B cell (primary cell): ENCODE data around the gene HTRA2. TPM values are rescaled to one million over a fixed set of nuclear protein-coding genes. Genes with fewer than 3 reads are reported as not detected.

Experiments
- ATAC-seq: fragments of 200-7000 bp; cut with Tn5 transposase; one replicate; pipeline ENCODE4 v1.10.0; 2021; ENCODE audit warnings: low read depth, mild to moderate bottlenecking, moderate number of reproducible peaks, moderate library complexity
- CTCF ChIA-PET: fragments of 350-600 bp; sonication (Branson Sonifier 250); formaldehyde crosslinking; loops from one replicate; lab custom pipeline; 2021; ENCODE audit warnings: antibody characterized with exemption, inconsistent platforms; lab: Charles Lee
- POLR2A ChIA-PET: fragments of 350-600 bp; sonication (Branson Sonifier 250); formaldehyde crosslinking; loops from one replicate; lab custom pipeline; 2021; ENCODE audit warnings: antibody characterized with exemption; lab: Charles Lee
- DNase-seq: peaks from one replicate; pipeline ENCODE4 v3.0.0; 2013
- H2AFZ ChIP-seq: 2 replicates; pipeline ENCODE4 v1.6.1; 2012; ENCODE audit warnings: mild to moderate bottlenecking, low read depth, low read length; ENCODE audit not compliant: insufficient read depth, poor library complexity, severe bottlenecking
- H3K27ac ChIP-seq, 2 donors: 1 replicate in 1 of 2; 2 replicates in 1 of 2; pipeline ENCODE4 v1.5.1; 2012 to 2013; ENCODE audit warnings: low read length in 2 of 2, mild to moderate bottlenecking in 2 of 2, moderate library complexity in 1 of 2
- H3K27me3 ChIP-seq, 4 experiments: fragments of 200-600 bp in 1 of 4; sonication (generic) in 1 of 4; replicated peaks in 1 of 4; 1 replicate in 2 of 4; 2 replicates in 2 of 4; pipeline versions ENCODE4 v1.6.1 to v1.7.0; 2013 to 2016; ENCODE audit warnings: low read length in 3 of 4, mild to moderate bottlenecking in 2 of 4, mixed read lengths in 1 of 4, moderate library complexity in 1 of 4; ENCODE audit not compliant: insufficient read depth in 4 of 4, control insufficient read depth in 3 of 4; ENCODE audit errors: control extremely low read depth in 1 of 4
- H3K36me3 ChIP-seq, 2 experiments: replicated peaks in 1 of 2; 1 replicate in 1 of 2; 2 replicates in 1 of 2; pipeline versions ENCODE4 v1.6.1 to v1.7.1; 2013; ENCODE audit warnings: low read length in 1 of 2; ENCODE audit not compliant: insufficient read depth in 2 of 2, control insufficient read depth in 1 of 2; ENCODE audit errors: control extremely low read depth in 1 of 2, extremely low read depth in 1 of 2
- H3K4me1 ChIP-seq, 2 donors: fragments of 200-600 bp in 1 of 2; sonication (generic) in 1 of 2; 1 replicate in 1 of 2; 2 replicates in 1 of 2; pipeline versions ENCODE4 v1.5.1 to v1.6.1; 2013 to 2017; ENCODE audit warnings: low read length in 2 of 2; ENCODE audit not compliant: control insufficient read depth in 2 of 2, insufficient read depth in 2 of 2
- H3K4me2 ChIP-seq: replicated peaks from 2 replicates; pipeline ENCODE3; 2012; ENCODE audit warnings: mild to moderate bottlenecking, low read depth, low read length; ENCODE audit not compliant: poor library complexity, severe bottlenecking
- H3K4me3 ChIP-seq, 5 experiments: fragments of 200-600 bp in 1 of 5; sonication (generic) in 1 of 5; 1 replicate in 3 of 5; 2 replicates in 2 of 5; pipeline versions ENCODE4 v1.5.1 to v1.7.0; 2011 to 2016; ENCODE audit warnings: low read length in 4 of 5, mild to moderate bottlenecking in 4 of 5, low read depth in 2 of 5, control low read depth in 1 of 5, moderate library complexity in 1 of 5; ENCODE audit not compliant: insufficient read depth in 1 of 5; ENCODE audit errors: control extremely low read depth in 1 of 5, extremely low read depth in 1 of 5
- H3K79me2 ChIP-seq: fragments of 200-600 bp; sonication (generic); one replicate; pipeline ENCODE4 v1.6.0; 2016; ENCODE audit warnings: low read length; ENCODE audit not compliant: control insufficient read depth, insufficient read depth
- H3K9ac ChIP-seq: fragments of 200-600 bp; sonication (generic); 2 replicates; pipeline ENCODE4 v1.6.1; 2017; ENCODE audit warnings: mild to moderate bottlenecking, low read length, moderate library complexity
- H3K9me3 ChIP-seq, 3 donors: one replicate each; pipeline versions ENCODE4 v1.6.1 to v1.7.1; 2013; ENCODE audit warnings: low read length in 2 of 3; ENCODE audit not compliant: control insufficient read depth in 2 of 3, insufficient read depth in 1 of 3; ENCODE audit errors: control extremely low read depth in 1 of 3
- H4K20me1 ChIP-seq: 2 replicates; pipeline ENCODE4 v1.6.0; 2012; ENCODE audit warnings: mild to moderate bottlenecking, low read length; ENCODE audit not compliant: insufficient read depth, control insufficient read depth, poor library complexity, severe bottlenecking
- H3K27ac Mint-ChIP-seq: one replicate; pipeline ENCODE4 v1.8.0; 2021; ENCODE audit warnings: mixed read lengths
- H3K27me3 Mint-ChIP-seq: one replicate; pipeline ENCODE4 v1.8.0; 2021; ENCODE audit warnings: mixed read lengths
- H3K4me1 Mint-ChIP-seq: one replicate; pipeline ENCODE4 v1.8.0; 2021; ENCODE audit warnings: mixed read lengths
- H3K4me3 Mint-ChIP-seq: one replicate; pipeline ENCODE4 v1.8.0; 2021; ENCODE audit warnings: mixed read lengths
- H3K9me3 Mint-ChIP-seq: one replicate; pipeline ENCODE4 v1.8.0; 2022; ENCODE audit warnings: mixed read lengths; ENCODE audit not compliant: insufficient read depth
- CTCF ChIP-seq: fragments of 200-600 bp; IDR thresholded peaks from one replicate; pipeline ENCODE4 v1.8.0; 2022; ENCODE audit warnings: antibody characterized with exemption, mild to moderate bottlenecking
- EZH2 ChIP-seq: IDR thresholded peaks from 2 replicates; pipeline ENCODE4 v1.6.1; 2012; ENCODE audit warnings: borderline replicate concordance, low read depth, mild to moderate bottlenecking, moderate library complexity, low read length; ENCODE audit not compliant: insufficient read depth, poor library complexity, severe bottlenecking
- WGBS: methylation state at CpG from one replicate; pipeline ENCODE4 v1.1.5; 2013; ENCODE audit warnings: missing lambda C conversion rate; ENCODE audit not compliant: insufficient coverage; 5-methylcytosine and 5-hydroxymethylcytosine counted together
- intact Hi-C: fragments of 100-400 bp; cut with micrococcal nuclease; formaldehyde crosslinking; loops from one replicate; pipeline ENCODE4 v1.10.0; 2022
- polyA plus RNA-seq: library from polyadenylated mRNA; depleted of rRNA; stranded (reverse); fragments of >200 nt; gene quantifications from 2 replicates; pipeline ENCODE4 v1.2.3, GENCODE V29; 2012
- total RNA-seq, 2 donors: library from RNA; stranded (reverse); fragments of 120-200 nt in 1 of 2; gene quantifications; 1 replicate in 1 of 2; 2 replicates in 1 of 2; pipeline versions ENCODE4 v1.2.3 to v1.2.4, GENCODE V29; 2013 to 2022

Gene HTRA2
- total and polyA plus RNA-seq, 2 donors (not counting 1 experiment from before 2014, with no cell fraction given), result 52.8 to 111 TPM

GRCh38 chr2:74555610-74556103 is 25.9 kb downstream of the HTRA2 start:
- Histone ChIP-seq H3K9ac (peak overlapping the region; percentile 96), H3K36me3 (peaks cover 0 to 15% of the 10 kb centered on the region in 2 experiments), H3K27me3 (peaks cover 0 to 3% (median 0%) of the 10 kb centered on the region in 4 experiments), H3K79me2 (peaks cover 11% of the 10 kb centered on the region), H3K9me3 (no peaks in the 10 kb centered on the region), H2AFZ (peak overlapping the region; percentile 97), H3K4me3 (peak overlapping the region in 4 of 5 experiments; percentile 73 to 99 (median 91)), H3K4me1 (peaks cover 8 to 32% of the 10 kb centered on the region in 2 donors), H3K4me2 (peak overlapping the region; percentile 97), H4K20me1 (peaks cover 15% of the 10 kb centered on the region), H3K27ac (peak overlapping the region in 1 of 2 donors; percentile 76)
- intact Hi-C loops, result loop anchor here (1.0 to 10.0 kb wide), 3 partner anchors 19 to 161 kb away; partner anchors contain the start of genes CCDC142 and TTC31
- H3K4me1 Mint-ChIP-seq, result peaks cover 20% of the 10 kb centered on the region
- H3K27ac Mint-ChIP-seq, result peak overlapping the region; percentile 94
- TF ChIP-seq CTCF (no peak), EZH2 (no peak)
- ATAC-seq, result no peak
- WGBS, result 64% methylated on average over 15 of the region's 17 CpGs
- ChIA-PET CTCF (interaction anchor here (1.0 to 1.2 kb wide), 2 partner anchors 24 to 32 kb away, joined by 3 read pairs; no protein-coding TSS in a partner anchor), POLR2A (interaction anchor here (0.6 to 1.0 kb wide), 3 partner anchors 9 to 1342 kb away, joined by 3 read pairs; no protein-coding TSS in a partner anchor)
- no peaks in the 10 kb centered on the region for H3K9me3 Mint-ChIP-seq
- DNase-seq, result no peak
- H3K4me3 Mint-ChIP-seq, result peak overlapping the region; percentile 96
- no peaks in the 10 kb centered on the region for H3K27me3 Mint-ChIP-seq

GRCh38 chr2:74556159-74556558 is 26.4 kb downstream of the HTRA2 start:
- peaks cover 20% of the 10 kb centered on the region for H3K4me1 Mint-ChIP-seq
- Histone ChIP-seq H3K27me3 (peaks cover 0 to 3% (median 0%) of the 10 kb centered on the region in 4 experiments), H3K9ac (no peak overlapping the region), H4K20me1 (peaks cover 15% of the 10 kb centered on the region), H2AFZ (no peak overlapping the region), H3K79me2 (peaks cover 11% of the 10 kb centered on the region), H3K9me3 (no peaks in the 10 kb centered on the region), H3K4me2 (peak overlapping the region; percentile 97), H3K36me3 (peaks cover 0 to 15% of the 10 kb centered on the region in 2 experiments), H3K4me1 (peaks cover 8 to 32% of the 10 kb centered on the region in 2 donors), H3K4me3 (no peak overlapping the region), H3K27ac (no peak overlapping the region)
- POLR2A ChIA-PET, result no interaction called here
- intact Hi-C loops, result loop anchor here (10.0 kb wide), 1 partner anchor 161 kb away; no protein-coding TSS in a partner anchor
- 85% methylated on average over 12 of the region's 14 CpGs for WGBS
- DNase-seq (no peak), ATAC-seq (no peak)
- H3K9me3 Mint-ChIP-seq, result no peaks in the 10 kb centered on the region
- H3K4me3 Mint-ChIP-seq, result peak overlapping the region; percentile 96
- H3K27me3 Mint-ChIP-seq, result no peaks in the 10 kb centered on the region
- no peak for TF ChIP-seq EZH2
- no peak for TF ChIP-seq CTCF
- CTCF ChIA-PET, result interaction anchor here (0.7 kb wide), 1 partner anchor 510 kb away, joined by 3 read pairs; no protein-coding TSS in a partner anchor
- peak overlapping the region; percentile 70 for H3K27ac Mint-ChIP-seq
